OCI-LY3 (cell line): Measurements from ENCODE around the gene SORCS3.

Source experiments
- H2AFZ ChIP-seq: fragments of 200-600, 300-600 bp; shearing (Covaris generic); 2 replicates; pipeline ENCODE4 v1.6.0; 2014; ENCODE audit warnings: antibody characterized with exemption, low read depth, low read length
- H3K27ac ChIP-seq: fragments of 200-600, 300-600 bp; sonication (generic); 2 replicates; pipeline ENCODE4 v1.5.1; 2014; ENCODE audit warnings: mild to moderate bottlenecking, low read length, moderate library complexity, mixed read lengths
- H3K27me3 ChIP-seq: fragments of 200-600, 300-600 bp; sonication (generic); 2 replicates; pipeline ENCODE4 v1.6.1; 2014; ENCODE audit warnings: low read depth, low read length, mixed read lengths
- H3K36me3 ChIP-seq: fragments of 200-600, 300-600 bp; sonication (generic); replicated peaks from 2 replicates; pipeline ENCODE3; 2014; ENCODE audit warnings: low read depth, low read length, mixed read lengths
- H3K4me1 ChIP-seq: fragments of 300-600, 200-600 bp; sonication (generic); 2 replicates; pipeline ENCODE4 v1.6.1; 2014; ENCODE audit warnings: low read length, mixed read lengths
- H3K4me2 ChIP-seq: fragments of 200-600, 300-600 bp; sonication (generic); 2 replicates; pipeline ENCODE4 v1.6.1; 2014; ENCODE audit warnings: low read length, mixed read lengths
- H3K4me3 ChIP-seq: fragments of 300-600, 200-600 bp; sonication (generic); 2 replicates; pipeline ENCODE4 v1.5.1; 2014; ENCODE audit warnings: antibody characterized with exemption, mild to moderate bottlenecking, low read length, moderate library complexity
- H3K79me2 ChIP-seq: fragments of 300-600, 200-600 bp; shearing (Covaris generic); 2 replicates; pipeline ENCODE4 v1.6.1; 2014; ENCODE audit warnings: mild to moderate bottlenecking, low read length, mixed read lengths
- H3K9ac ChIP-seq: fragments of 300-600, 200-600 bp; shearing (Covaris generic); 2 replicates; pipeline ENCODE4 v1.6.0; 2014; ENCODE audit warnings: mild to moderate bottlenecking, low read length, moderate library complexity
- H3K9me3 ChIP-seq: fragments of 200-600, 300-600 bp; shearing (Covaris generic); 2 replicates; pipeline ENCODE4 v1.6.1; 2014; ENCODE audit warnings: low read length, mixed read lengths; ENCODE audit not compliant: insufficient read depth
- H4K20me1 ChIP-seq: fragments of 200-600, 300-600 bp; sonication (generic); 2 replicates; pipeline ENCODE4 v1.6.1; 2016; ENCODE audit warnings: low read length, mixed read lengths; ENCODE audit not compliant: insufficient read depth
- CTCF ChIP-seq: fragments of 200-600, 300-600 bp; sonication (generic); IDR thresholded peaks from 2 replicates; pipeline ENCODE4 v1.5.1; 2014; ENCODE audit warnings: antibody characterized with exemption, low read length, low read depth
- EZH2phosphoT487 ChIP-seq: fragments of 200-600 bp; shearing (Covaris generic); IDR thresholded peaks from 2 replicates; pipeline ENCODE4 v1.6.1; 2018; ENCODE audit warnings: antibody characterized with exemption, mixed run types, low read depth

The SORCS3 gene

GRCh38 chr10:105241254-105241653 lies 600.2 kb downstream of the SORCS3 start:
- Histone ChIP-seq H3K4me3 (no peak overlapping the region), H3K9ac (no peak overlapping the region), H3K79me2 (no peaks in the 10 kb centered on the region), H3K27ac (no peak overlapping the region), H3K4me2 (no peak overlapping the region), H3K4me1 (no peaks in the 10 kb centered on the region), H2AFZ (no peak overlapping the region), H3K36me3 (no peaks in the 10 kb centered on the region), H3K9me3 (no peaks in the 10 kb centered on the region), H4K20me1 (no peaks in the 10 kb centered on the region), H3K27me3 (no peaks in the 10 kb centered on the region)
- no peak for TF ChIP-seq EZH2phosphoT487
- TF ChIP-seq CTCF: no peak

- TF ChIP-seq EZH2phosphoT487: no peak
- TF ChIP-seq CTCF: no peak
- Histone ChIP-seq H3K36me3 (no peaks in the 10 kb centered on the region), H3K27me3 (no peaks in the 10 kb centered on the region), H4K20me1 (no peaks in the 10 kb centered on the region), H2AFZ (no peak overlapping the region), H3K79me2 (no peaks in the 10 kb centered on the region), H3K9me3 (no peaks in the 10 kb centered on the region), H3K4me1 (no peaks in the 10 kb centered on the region), H3K4me3 (no peak overlapping the region), H3K4me2 (no peak overlapping the region), H3K9ac (no peak overlapping the region), H3K27ac (no peak overlapping the region)
Observed at GRCh38 chr10:105243381-105243780, 602.3 kb downstream of the SORCS3 start.

GRCh38 chr10:105243825-105244224 lies 602.7 kb downstream of the SORCS3 start:
- no peaks in the 10 kb centered on the region for H3K4me1 ChIP-seq
- H3K27ac ChIP-seq: no peak overlapping the region
- H3K9ac ChIP-seq: no peak overlapping the region
- no peaks in the 10 kb centered on the region for H4K20me1 ChIP-seq
- no peaks in the 10 kb centered on the region for H3K36me3 ChIP-seq
- H3K27me3 ChIP-seq: no peaks in the 10 kb centered on the region
- TF ChIP-seq EZH2phosphoT487: no peak
- no peak for TF ChIP-seq CTCF
- H3K79me2 ChIP-seq: no peaks in the 10 kb centered on the region
- no peak overlapping the region for H2AFZ ChIP-seq
- no peaks in the 10 kb centered on the region for H3K9me3 ChIP-seq
- no peak overlapping the region for H3K4me2 ChIP-seq
- no peak overlapping the region for H3K4me3 ChIP-seq

- no peaks in the 10 kb centered on the region for H3K9me3 ChIP-seq
- TF ChIP-seq CTCF (no peak), EZH2phosphoT487 (no peak)
- no peaks in the 10 kb centered on the region for H3K79me2 ChIP-seq
- H3K27ac ChIP-seq: no peak overlapping the region
- no peak overlapping the region for H3K9ac ChIP-seq
- no peaks in the 10 kb centered on the region for H4K20me1 ChIP-seq
- no peaks in the 10 kb centered on the region for H3K36me3 ChIP-seq
- H2AFZ ChIP-seq: no peak overlapping the region
- no peak overlapping the region for H3K4me3 ChIP-seq
- H3K4me1 ChIP-seq: no peaks in the 10 kb centered on the region
- H3K4me2 ChIP-seq: no peak overlapping the region
- no peaks in the 10 kb centered on the region for H3K27me3 ChIP-seq
Observed at GRCh38 chr10:105247831-105248499, 606.9 kb downstream of the SORCS3 start.
